HepG2 (cell line): ENCODE data around the gene ZBTB8B.

Experiments used
- ESRRA ChIP-seq: sonication (generic); formaldehyde crosslinking; IDR thresholded peaks from 2 replicates; pipeline ENCODE4 v1.5.1; 2020; ENCODE audit warnings: mild to moderate bottlenecking, low read depth, missing genetic modification reagents
- EZH2 ChIP-seq: conservative IDR thresholded peaks from 2 replicates; pipeline ENCODE4 v1.6.1; 2012; ENCODE audit warnings: mild to moderate bottlenecking, low read depth, low read length, moderate library complexity
- FOXK1 ChIP-seq: sonication (generic); formaldehyde crosslinking; IDR thresholded peaks from 2 replicates; pipeline ENCODE4 v1.4.0; 2020; ENCODE audit warnings: low read depth, missing genetic modification reagents, borderline replicate concordance
- KAT8 ChIP-seq: IDR thresholded peaks from 2 replicates; pipeline ENCODE4 v1.6.1; 2016; ENCODE audit warnings: missing genetic modification reagents, missing compliant biosample characterization
- POLR2A ChIP-seq, 2 experiments: IDR thresholded peaks; 2 replicates each; pipeline ENCODE4 v1.6.1; 2011; ENCODE audit warnings: low read depth in 2 of 2, low read length in 2 of 2, mild to moderate bottlenecking in 1 of 2, moderate library complexity in 1 of 2; ENCODE audit not compliant: insufficient read depth in 1 of 2
- RARA ChIP-seq: IDR thresholded peaks from 2 replicates; pipeline ENCODE4 v1.6.1; 2016; ENCODE audit warnings: missing genetic modification reagents, missing compliant biosample characterization
- SYNCRIP ChIP-seq: fragments of 200-400 bp; formaldehyde crosslinking; IDR thresholded peaks from 2 replicates; pipeline ENCODE4 v1.6.1; 2018; ENCODE audit warnings: mild to moderate bottlenecking, low read depth, low read length; ENCODE audit not compliant: insufficient read depth
- TCF7 ChIP-seq: sonication (generic); IDR thresholded peaks from 2 replicates; pipeline ENCODE4 v1.6.1; 2016; ENCODE audit warnings: antibody characterized with exemption, low read depth
- TGIF2 ChIP-seq: IDR thresholded peaks from 2 replicates; pipeline ENCODE4 v1.6.1; 2016; ENCODE audit warnings: control low read depth, missing compliant biosample characterization
- TF ChIP-seq, protein P1 (sequence below): sonication (generic); formaldehyde crosslinking; IDR thresholded peaks from 2 replicates; pipeline ENCODE4 v1.5.0; 2020; ENCODE audit warnings: mild to moderate bottlenecking, missing genetic modification reagents, moderate library complexity
- TF ChIP-seq, protein P2 (sequence below): sonication (generic); formaldehyde crosslinking; IDR thresholded peaks from 2 replicates; pipeline ENCODE4 v1.4.0; 2020; ENCODE audit warnings: mild to moderate bottlenecking, missing genetic modification reagents
- TF ChIP-seq, protein P3 (sequence below): sonication (generic); IDR thresholded peaks from 2 replicates; pipeline ENCODE4 v1.6.1; 2016; ENCODE audit warnings: low read depth, borderline replicate concordance

DNA sequence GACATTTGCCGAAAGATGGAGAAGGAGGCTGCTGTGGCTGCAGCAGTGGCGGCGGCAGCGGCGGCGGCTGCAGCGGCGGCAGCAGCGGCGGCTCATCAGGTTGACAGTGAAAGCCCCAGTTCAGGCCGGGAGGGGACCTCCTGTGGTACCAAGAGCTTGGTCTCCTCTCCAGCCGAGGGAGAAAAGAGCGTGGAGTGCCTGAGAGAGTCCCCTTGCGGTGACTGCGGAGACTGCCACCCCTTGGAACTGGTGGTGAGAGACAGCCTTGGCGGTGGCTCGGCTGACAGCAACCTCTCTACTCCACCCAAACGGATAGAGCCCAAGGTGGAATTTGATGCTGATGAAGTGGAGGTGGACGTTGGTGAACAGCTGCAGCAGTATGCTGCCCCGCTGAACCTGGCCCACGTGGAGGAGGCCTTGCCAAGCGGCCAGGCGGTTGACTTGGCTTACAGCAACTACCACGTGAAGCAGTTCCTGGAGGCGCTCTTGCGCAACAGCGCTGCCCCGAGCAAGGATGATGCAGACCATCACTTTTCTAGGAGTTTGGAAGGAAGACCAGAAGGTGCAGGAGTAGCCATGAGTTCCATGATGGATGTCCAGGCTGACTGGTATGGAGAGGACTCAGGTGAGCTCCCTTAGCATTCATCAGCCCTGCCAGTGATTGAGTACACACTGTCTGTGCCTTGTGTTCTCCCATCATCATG is 6.3 kb downstream of the ZBTB8B start:
- TF ChIP-seq EZH2: no peak
- no peak for TF ChIP-seq TCF7
- TF ChIP-seq, protein P1, sequence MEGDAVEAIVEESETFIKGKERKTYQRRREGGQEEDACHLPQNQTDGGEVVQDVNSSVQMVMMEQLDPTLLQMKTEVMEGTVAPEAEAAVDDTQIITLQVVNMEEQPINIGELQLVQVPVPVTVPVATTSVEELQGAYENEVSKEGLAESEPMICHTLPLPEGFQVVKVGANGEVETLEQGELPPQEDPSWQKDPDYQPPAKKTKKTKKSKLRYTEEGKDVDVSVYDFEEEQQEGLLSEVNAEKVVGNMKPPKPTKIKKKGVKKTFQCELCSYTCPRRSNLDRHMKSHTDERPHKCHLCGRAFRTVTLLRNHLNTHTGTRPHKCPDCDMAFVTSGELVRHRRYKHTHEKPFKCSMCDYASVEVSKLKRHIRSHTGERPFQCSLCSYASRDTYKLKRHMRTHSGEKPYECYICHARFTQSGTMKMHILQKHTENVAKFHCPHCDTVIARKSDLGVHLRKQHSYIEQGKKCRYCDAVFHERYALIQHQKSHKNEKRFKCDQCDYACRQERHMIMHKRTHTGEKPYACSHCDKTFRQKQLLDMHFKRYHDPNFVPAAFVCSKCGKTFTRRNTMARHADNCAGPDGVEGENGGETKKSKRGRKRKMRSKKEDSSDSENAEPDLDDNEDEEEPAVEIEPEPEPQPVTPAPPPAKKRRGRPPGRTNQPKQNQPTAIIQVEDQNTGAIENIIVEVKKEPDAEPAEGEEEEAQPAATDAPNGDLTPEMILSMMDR (CRISPR knock-in tag): peak; percentile 40; the same call in 1 of the 2 replicates
- TF ChIP-seq, protein P2, sequence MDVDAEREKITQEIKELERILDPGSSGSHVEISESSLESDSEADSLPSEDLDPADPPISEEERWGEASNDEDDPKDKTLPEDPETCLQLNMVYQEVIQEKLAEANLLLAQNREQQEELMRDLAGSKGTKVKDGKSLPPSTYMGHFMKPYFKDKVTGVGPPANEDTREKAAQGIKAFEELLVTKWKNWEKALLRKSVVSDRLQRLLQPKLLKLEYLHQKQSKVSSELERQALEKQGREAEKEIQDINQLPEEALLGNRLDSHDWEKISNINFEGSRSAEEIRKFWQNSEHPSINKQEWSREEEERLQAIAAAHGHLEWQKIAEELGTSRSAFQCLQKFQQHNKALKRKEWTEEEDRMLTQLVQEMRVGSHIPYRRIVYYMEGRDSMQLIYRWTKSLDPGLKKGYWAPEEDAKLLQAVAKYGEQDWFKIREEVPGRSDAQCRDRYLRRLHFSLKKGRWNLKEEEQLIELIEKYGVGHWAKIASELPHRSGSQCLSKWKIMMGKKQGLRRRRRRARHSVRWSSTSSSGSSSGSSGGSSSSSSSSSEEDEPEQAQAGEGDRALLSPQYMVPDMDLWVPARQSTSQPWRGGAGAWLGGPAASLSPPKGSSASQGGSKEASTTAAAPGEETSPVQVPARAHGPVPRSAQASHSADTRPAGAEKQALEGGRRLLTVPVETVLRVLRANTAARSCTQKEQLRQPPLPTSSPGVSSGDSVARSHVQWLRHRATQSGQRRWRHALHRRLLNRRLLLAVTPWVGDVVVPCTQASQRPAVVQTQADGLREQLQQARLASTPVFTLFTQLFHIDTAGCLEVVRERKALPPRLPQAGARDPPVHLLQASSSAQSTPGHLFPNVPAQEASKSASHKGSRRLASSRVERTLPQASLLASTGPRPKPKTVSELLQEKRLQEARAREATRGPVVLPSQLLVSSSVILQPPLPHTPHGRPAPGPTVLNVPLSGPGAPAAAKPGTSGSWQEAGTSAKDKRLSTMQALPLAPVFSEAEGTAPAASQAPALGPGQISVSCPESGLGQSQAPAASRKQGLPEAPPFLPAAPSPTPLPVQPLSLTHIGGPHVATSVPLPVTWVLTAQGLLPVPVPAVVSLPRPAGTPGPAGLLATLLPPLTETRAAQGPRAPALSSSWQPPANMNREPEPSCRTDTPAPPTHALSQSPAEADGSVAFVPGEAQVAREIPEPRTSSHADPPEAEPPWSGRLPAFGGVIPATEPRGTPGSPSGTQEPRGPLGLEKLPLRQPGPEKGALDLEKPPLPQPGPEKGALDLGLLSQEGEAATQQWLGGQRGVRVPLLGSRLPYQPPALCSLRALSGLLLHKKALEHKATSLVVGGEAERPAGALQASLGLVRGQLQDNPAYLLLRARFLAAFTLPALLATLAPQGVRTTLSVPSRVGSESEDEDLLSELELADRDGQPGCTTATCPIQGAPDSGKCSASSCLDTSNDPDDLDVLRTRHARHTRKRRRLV (CRISPR knock-in tag): no peak
- no peak for TF ChIP-seq POLR2A (IDR thresholded peaks at IDR 0.05; ENCODE audit: insufficient read depth in 1 of 2, low read depth in 2 of 2, low read length in 2 of 2)
- TF ChIP-seq ESRRA (CRISPR knock-in tag): no peak
- TF ChIP-seq TGIF2 (CRISPR knock-in tag): no peak
- TF ChIP-seq SYNCRIP: no peak
- TF ChIP-seq, protein P3, sequence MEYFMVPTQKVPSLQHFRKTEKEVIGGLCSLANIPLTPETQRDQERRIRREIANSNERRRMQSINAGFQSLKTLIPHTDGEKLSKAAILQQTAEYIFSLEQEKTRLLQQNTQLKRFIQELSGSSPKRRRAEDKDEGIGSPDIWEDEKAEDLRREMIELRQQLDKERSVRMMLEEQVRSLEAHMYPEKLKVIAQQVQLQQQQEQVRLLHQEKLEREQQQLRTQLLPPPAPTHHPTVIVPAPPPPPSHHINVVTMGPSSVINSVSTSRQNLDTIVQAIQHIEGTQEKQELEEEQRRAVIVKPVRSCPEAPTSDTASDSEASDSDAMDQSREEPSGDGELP: no peak
- no peak for TF ChIP-seq FOXK1 (CRISPR knock-in tag)
- no peak for TF ChIP-seq KAT8 (CRISPR knock-in tag)
- no peak for TF ChIP-seq RARA
